BJ (cell line): Measurements from ENCODE around the gene ACO2. TPM values are rescaled to one million over a fixed set of nuclear protein-coding genes. Genes with fewer than 3 reads are reported as not detected.

Experiments
- CTCF ChIA-PET: fragments of 350-600 bp; formaldehyde crosslinking; extraction: SDS; loops from one replicate; lab custom pipeline; 2021; ENCODE audit warnings: antibody characterized with exemption, inconsistent platforms; lab: Yijun Ruan, JAX
- POLR2A ChIA-PET: fragments of 300-600 bp; sonication (Branson Sonifier 250); formaldehyde crosslinking; extraction: SDS; loops from one replicate; lab custom pipeline; 2021; ENCODE audit warnings: antibody characterized with exemption; lab: Charles Lee
- DNase-seq: peaks from one replicate; pipeline ENCODE4 v3.0.0-alpha.2; 2011; ENCODE audit warnings: low read depth
- H3K27me3 ChIP-seq: 2 replicates; pipeline ENCODE4 v1.6.0; 2011; ENCODE audit warnings: low read length; ENCODE audit not compliant: control insufficient read depth, insufficient read depth
- H3K36me3 ChIP-seq: 2 replicates; pipeline ENCODE4 v1.5.1; 2011; ENCODE audit warnings: low read length; ENCODE audit not compliant: control insufficient read depth, insufficient read depth
- H3K4me3 ChIP-seq: 2 replicates; pipeline ENCODE4 v1.5.1; 2011; ENCODE audit warnings: low read depth, mild to moderate bottlenecking, control low read depth, low read length
- CTCF ChIP-seq: IDR thresholded peaks from 2 replicates; pipeline ENCODE4 v1.5.1; 2011; ENCODE audit warnings: low read depth, mild to moderate bottlenecking, control low read depth, inconsistent platforms, low read length, moderate library complexity; ENCODE audit not compliant: insufficient read depth
- polyA plus RNA-seq: library from polyadenylated mRNA; depleted of rRNA; stranded (reverse); fragments of >200 nt; gene quantifications from 2 replicates; pipeline ENCODE4 v1.2.3, GENCODE V29; 2011

Gene ACO2
- polyA plus RNA-seq, 1 experiment = 60.5 TPM

- no peak overlapping the region for H3K4me3 ChIP-seq
- no peaks in the 10 kb centered on the region for H3K27me3 ChIP-seq
- ChIA-PET POLR2A (no interaction called here), CTCF (interaction anchor here (1.0 to 1.5 kb wide), 2 partner anchors 18 to 83 kb away, joined by 3 read pairs; no protein-coding TSS in a partner anchor)
- DNase-seq = no peak
- no peaks in the 10 kb centered on the region for H3K36me3 ChIP-seq
- TF ChIP-seq CTCF = no peak
Observed at GRCh38 chr22:41487037-41487935, 18.4 kb downstream of the ACO2 start.

- Histone ChIP-seq H3K36me3 (no peaks in the 10 kb centered on the region), H3K4me3 (no peak overlapping the region), H3K27me3 (no peaks in the 10 kb centered on the region)
- no peak for TF ChIP-seq CTCF
- no peak for DNase-seq
- ChIA-PET POLR2A (no interaction called here), CTCF (interaction anchor here (1.0 to 1.8 kb wide), 3 partner anchors 11 to 85 kb away, joined by 3 to 7 read pairs (median 4); no protein-coding TSS in a partner anchor)
Observed at GRCh38 chr22:41488076-41488475, 19.2 kb downstream of the ACO2 start.

GRCh38 chr22:41488596-41489385, 19.9 kb downstream of the ACO2 start:
- DNase-seq = no peak
- CTCF ChIA-PET = interaction anchor here (1.0 to 1.8 kb wide), 3 partner anchors 10 to 86 kb away, joined by 3 to 7 read pairs (median 4); no protein-coding TSS in a partner anchor
- Histone ChIP-seq H3K36me3 (no peaks in the 10 kb centered on the region), H3K4me3 (no peak overlapping the region), H3K27me3 (no peaks in the 10 kb centered on the region)
- POLR2A ChIA-PET = no interaction called here
- no peak for TF ChIP-seq CTCF

- POLR2A ChIA-PET = interaction anchor here (0.5 kb wide), 1 partner anchor 19 kb away, joined by 7 read pairs; no protein-coding TSS in a partner anchor
- CTCF ChIA-PET = interaction anchor here (0.8 to 2.3 kb wide), 6 partner anchors 9 to 87 kb away, joined by 3 to 7 read pairs (median 4); no protein-coding TSS in a partner anchor
Observed at GRCh38 chr22:41491374-41492100, 22.6 kb downstream of the ACO2 start.

More at GRCh38 chr22:41491374-41492100, 22.6 kb downstream of the ACO2 start:
- Histone ChIP-seq H3K27me3 (no peaks in the 10 kb centered on the region), H3K4me3 (no peak overlapping the region), H3K36me3 (peaks cover 2% of the 10 kb centered on the region; the same call in 1 of the 2 replicates)
- DNase-seq = no peak
- TF ChIP-seq CTCF = no peak
